UCSD-AML1 (cell line): ENCODE measurements around the gene RABL2A.
"Not testable (repeated sequence)": the region's sequence is repeated elsewhere in the genome, so short reads cannot be mapped to it uniquely, and the experiment has no call there.

Source experiments
- DNase-seq: peaks from one replicate; lab custom pipeline; 2025; ENCODE audit not compliant: unreplicated experiment; lab: John Stamatoyannopoulos, UW

The RABL2A gene

DNA sequence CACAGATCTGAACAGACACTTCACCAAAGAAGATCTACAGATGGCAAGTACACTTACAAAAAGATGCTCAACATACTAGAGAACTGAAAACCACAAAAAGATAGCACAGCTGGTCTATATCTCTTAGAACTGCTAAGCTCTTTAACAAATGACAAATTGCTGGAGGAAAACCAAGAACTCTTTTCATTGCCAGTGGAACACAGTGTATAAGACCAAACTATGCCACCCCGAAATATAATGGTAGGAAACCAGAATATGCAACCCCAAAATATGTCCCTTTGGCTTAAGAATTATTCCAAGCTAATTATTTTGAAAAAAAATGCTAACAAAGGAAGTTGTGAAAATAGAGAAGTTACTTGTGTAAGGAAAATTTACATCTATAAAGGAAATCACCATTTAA is 21.0 kb upstream of the RABL2A start:
- DNase-seq = not testable (repeated sequence)

DNA sequence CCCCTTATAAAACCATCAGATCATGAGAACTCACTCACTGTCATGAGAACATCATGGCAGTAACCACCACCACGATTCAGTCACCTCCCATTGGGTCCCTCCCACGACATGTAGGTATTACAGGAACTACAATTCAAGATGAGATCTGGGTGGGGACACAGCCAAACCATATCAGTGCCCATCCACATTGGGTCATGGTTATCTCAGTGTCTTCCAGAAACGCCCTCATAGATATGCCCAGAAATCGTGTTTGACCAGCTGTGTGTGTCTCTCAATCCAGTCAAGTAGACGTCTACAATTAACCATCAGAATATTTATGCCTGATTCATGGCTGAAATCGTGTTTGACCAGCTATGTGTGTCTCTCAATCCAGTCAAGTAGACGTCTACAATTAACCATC is 17.2 kb upstream of the RABL2A start:
- not testable (repeated sequence) for DNase-seq

- not testable (repeated sequence) for DNase-seq
Measured at GRCh38 chr2:113621002-113621401, 6.1 kb upstream of the RABL2A start.

DNA sequence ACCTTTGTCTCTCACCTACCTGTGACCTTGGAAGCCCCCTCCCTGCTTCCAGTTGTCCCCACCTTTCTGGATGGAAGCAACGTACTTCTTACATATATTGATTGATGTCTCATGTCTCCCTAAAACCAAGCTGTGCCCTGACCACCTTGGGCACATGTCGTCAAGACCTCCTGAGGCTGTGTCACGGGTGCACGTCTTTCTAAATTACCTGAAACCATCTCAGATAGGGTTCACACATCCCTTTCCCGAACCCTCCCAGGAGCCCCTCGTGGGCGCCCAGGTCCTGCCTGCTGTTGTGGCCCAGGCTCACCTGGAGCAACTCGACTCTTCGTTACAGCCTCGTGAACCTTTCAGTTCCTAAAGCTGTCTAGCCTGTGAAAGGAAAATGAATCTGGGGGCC is 1.2 kb upstream of the RABL2A start:
- DNase-seq = not testable (repeated sequence)

GRCh38 chr2:113632849-113633345 is 5.8 kb downstream of the RABL2A start:
- not testable (repeated sequence) for DNase-seq

GRCh38 chr2:113635358-113635757 is 8.3 kb downstream of the RABL2A start:
- not testable (repeated sequence) for DNase-seq

DNA sequence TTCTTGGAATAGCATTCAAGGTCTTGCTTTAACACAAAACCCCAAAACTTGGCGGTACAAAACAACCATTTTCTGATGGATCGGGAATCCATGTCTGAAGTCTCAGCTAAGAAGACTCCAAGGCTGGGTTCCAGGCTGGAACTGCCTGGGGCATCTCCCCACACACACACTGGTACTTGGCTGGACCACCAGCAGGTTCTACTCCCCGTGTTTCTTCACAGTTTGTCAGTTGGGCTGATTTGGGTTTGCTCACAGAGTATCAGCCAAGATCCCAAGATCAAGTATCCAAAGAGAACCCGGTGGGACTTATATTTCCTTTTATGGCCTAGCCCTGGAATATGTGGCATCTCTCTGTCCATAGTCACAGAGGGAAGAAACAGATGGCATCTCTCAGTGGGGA is 9.2 kb downstream of the RABL2A start:
- DNase-seq = not testable (repeated sequence)

DNA sequence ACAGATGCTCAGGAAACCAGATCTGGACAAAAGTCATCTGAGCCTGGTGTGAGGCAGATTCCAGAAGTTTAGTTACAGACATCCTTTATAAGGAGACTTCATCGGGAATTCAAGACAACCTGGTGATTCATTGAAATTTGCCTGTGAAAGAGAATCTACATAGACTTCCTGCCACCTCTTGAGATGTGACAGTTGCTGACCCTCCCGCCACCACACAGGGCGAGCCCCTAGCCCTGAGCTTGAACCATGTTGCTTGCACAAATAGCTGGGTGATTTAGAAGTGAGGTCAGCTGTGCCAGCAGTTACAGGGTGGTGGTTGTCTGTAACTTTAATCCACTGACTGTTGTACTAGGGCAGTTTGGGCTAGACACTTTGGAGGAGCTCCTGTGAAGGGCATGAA is 11.0 kb downstream of the RABL2A start:
- DNase-seq = not testable (repeated sequence)

DNA sequence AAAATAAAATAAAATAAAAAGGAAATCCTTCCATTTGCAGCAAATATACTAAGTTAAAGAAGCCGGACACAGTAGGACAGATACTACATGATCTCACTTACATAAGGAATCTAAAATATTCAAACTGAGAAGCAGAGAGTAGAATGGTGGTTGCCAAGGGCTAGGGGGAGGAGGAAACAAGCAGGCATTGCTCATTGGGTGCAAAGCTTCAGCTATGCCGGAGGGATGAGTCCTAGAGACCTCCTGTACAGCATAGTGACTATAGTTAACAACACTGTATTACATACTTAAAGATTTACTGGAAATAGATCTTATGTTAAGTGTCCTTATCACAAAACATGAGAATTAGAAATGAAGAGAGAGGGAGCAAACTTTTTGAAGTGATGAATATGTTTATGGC is 19.2 kb downstream of the RABL2A start:
- not testable (repeated sequence) for DNase-seq

GRCh38 chr2:113650834-113651815 is 24.1 kb downstream of the RABL2A start:
- DNase-seq = not testable (repeated sequence)

GRCh38 chr2:113652599-113652998 is 25.5 kb downstream of the RABL2A start:
- not testable (repeated sequence) for DNase-seq

GRCh38 chr2:113656031-113656624 is 29.1 kb downstream of the RABL2A start:
- not testable (repeated sequence) for DNase-seq

DNA sequence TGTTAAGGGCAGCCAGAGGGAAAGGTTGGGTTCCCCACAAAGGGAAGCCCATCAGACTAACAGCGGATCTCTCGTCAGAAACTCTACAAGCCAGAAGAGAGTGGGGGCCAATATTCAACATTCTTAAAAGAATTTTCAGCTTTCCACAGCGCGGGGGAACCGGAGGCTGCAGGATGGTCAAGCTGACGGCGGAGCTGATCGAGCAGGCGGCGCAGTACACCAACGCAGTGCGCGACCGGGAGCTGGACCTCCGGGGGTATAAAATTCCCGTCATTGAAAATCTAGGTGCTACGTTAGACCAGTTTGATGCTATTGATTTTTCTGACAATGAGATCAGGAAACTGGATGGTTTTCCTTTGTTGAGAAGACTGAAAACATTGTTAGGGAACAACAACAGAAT is 30.7 kb downstream of the RABL2A start:
- not testable (repeated sequence) for DNase-seq

DNA sequence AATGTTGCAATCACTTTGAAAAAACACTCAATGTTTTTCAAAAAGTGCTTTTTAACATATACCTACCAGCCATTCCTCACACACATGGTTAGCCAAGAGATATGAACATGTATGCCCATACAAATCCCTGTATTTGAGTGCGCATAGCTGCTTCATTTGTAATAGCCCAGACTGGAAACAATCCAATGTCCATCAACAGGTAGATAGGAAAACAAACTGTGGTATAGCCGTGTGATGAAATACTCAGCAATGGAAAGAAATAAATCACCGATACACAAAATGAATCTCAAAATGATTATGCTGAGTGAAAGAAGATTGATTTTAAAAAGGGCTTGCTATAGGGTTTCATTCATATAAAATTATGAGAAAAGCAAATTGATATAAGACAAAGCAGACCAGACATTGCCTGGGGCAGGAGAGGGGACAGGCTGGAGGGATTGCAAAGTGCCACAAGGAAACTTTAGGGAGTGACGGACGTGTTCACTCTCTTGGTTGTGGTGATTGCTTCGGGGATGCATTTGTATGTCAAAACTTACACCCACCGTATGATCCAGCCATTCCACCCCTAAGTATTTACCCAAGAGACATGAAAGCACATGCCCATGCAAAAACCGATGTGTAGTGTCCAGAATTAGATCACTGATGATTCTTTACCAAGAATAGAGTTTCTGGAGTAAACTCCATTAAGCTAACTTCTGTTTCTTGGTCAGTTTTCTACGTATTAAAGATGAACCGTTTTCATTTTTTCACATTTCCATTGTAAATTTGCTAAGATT is 36.4 kb downstream of the RABL2A start:
- DNase-seq = not testable (repeated sequence)

DNA sequence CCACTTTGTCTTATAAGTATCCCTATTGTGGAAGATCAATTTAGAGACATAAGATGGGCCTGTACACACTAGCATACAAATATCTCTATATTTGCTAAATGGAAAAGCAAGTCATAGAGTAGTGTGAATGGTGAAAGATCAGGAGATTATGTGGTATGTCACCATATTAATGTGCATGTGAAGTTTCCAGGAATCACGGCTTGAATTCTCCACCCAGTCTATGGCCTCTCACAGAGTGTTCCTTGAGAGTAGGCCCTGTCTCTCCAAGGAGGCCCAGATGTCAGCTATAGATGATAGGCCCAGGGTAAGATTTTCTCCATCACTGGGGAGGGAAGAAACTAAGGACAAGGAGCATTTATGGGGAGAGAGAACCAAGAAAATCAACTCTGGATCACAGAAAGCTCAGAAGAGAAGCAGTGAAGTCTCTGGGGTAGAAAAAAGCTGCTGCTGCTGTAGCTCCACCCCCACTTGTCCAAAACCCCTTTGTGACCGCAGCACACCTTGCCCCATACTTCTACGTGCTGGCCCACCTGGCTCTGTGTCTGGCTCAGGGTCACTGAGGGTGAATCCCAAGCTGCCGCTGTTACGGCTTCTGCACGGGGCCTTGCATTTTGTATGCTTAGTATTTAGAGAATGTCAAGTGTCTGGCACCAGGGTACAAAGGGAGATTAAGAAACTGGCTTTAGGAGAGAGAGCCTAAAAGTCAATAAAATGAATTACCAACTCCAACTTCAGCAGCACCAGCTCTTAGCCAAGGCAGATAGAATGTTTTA is 37.9 kb downstream of the RABL2A start:
- DNase-seq = not testable (repeated sequence)

GRCh38 chr2:113669013-113669412 is 41.9 kb downstream of the RABL2A start:
- DNase-seq = peak; percentile 69

DNA sequence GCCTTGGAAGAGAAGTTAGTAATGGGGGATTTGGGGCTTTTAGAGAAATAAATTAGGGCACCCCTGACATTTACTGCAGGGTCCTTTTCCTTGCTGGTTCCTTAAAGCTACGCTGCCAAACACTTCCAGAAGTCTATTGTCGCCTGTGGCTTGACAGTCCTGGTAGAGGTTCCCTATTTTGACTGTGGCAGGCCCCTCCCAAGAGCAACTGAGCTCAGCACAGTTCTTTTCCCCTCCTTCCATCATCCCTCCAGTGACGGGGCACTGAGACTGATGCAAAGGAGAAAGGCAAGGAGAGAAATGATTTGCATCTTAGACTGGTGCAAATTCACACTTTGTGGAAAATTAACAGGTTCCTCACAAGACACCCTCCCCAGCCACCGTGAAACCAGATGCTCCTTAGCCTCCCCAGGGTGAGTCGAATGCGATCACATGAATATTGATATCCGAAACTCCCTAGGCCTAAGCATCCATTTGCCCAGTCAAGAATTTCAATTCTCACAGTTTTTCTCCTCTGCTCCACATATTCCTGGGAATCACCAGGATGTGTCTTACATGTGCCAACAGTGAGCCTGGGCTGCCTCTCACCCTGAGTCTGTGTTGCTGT is 45.4 kb downstream of the RABL2A start:
- no peak for DNase-seq

DNA sequence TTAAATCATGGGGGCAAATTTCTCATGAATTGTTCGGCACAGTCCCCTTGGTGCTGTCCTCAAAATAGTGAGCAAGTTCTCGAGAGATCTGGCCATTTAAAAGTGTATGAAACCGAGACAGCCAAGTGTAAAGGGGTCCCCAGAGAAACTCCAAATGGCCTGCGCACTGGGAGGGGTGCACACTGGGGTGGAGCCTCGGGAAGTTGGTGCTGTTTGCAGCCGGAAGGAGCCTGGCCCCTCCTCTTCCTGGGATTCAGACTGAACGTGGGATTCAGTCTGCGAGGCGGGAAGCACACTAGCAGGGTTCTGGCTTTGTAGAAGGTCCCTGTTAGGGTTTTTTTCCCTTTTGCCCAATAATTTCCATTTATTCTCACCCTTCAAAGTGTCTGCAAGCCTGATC is 48.8 kb downstream of the RABL2A start:
- no peak for DNase-seq

DNA sequence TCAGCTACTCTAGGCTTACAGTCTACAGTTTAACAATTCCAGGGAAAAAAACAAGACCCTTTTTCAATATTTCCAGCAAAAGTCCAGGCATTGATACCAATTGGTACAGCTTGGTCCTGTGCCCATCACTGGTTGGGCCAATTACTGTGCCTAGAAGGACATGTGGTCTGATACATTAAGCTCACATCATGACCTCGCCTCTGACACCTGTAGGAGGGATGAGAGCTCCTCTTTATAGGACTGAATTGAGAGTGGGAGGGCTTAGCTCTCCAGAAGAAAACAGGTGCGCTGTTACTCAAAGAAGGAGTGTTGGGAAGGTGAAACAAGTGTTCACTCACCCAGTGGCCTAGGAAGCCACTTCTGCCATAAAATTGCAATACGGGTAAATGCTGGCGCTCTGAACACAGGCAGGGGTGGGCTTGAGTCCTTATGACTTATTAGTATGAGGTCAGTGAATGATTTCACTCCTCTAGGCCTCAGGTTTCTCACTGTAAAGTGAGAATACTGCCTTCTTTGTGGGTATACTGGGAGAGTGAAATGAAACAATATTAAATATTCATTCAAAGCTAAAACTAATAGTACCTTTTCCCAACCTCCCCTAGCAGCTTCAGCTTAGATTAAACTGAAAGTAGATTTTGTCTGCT is 49.7 kb downstream of the RABL2A start:
- no peak for DNase-seq
